ENCODE measurements around the gene UBAC1.

UBAC1 gene

DNA sequence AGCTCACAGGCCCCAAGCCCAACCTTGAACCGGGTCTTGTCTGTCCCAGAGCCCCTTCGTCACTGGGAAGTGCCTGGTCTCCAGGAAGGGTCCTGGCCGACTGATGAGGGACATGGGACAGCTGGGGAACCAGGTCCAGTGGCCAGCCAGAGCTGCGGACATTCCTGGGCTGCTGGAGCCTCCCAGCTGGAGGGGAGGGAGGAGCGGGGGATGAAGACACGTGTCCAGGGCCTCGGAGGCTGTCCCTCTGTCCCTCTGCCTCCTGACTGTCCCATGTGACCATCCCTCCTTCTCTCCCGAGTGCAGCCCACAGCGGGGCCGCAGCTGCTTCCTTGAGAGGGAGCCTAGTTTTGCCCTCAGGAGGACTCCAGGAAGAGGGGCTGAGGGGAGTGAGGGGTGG lies 41.7 kb upstream of the UBAC1 start:
- FAIRE-seq (no peak), DNase-seq (ENCODE audit: insufficient read length) (no peak)
- no peak for TF ChIP-seq TAF1 (IDR thresholded peaks at IDR 0.05; ENCODE audit: borderline replicate concordance, low read depth, low read length)
- no peak for TF ChIP-seq POLR2A (IDR thresholded peaks at IDR 0.05; ENCODE audit: low read depth, low read length)
- no peak for TF ChIP-seq POLR2AphosphoS5 (IDR thresholded peaks at IDR 0.05; ENCODE audit: low read depth, low read length)

DNA sequence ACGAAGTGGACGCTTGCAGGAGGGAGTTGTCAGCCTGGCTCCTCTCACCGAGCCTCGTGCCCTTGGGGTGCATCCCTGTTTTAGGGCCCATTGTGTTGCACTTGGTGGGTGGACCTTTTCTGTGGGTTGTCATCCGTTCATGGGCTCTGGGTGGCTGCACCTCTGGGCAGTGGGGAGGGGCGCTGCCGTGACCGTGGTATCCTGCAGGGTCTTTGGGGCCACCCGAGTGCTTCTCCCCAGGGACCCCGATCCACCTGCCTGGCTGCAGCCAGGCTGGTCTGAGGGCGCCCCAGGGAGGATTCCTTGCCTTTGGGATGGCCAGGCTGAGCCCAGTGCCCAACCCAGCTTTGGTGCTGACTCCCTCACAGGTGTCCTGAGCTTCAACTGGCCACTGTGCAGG lies 41.0 kb upstream of the UBAC1 start:
- no peak for TF ChIP-seq POLR2A (IDR thresholded peaks at IDR 0.05; ENCODE audit: low read depth, low read length)
- no peak for TF ChIP-seq TAF1 (IDR thresholded peaks at IDR 0.05; ENCODE audit: borderline replicate concordance, low read depth, low read length)
- TF ChIP-seq POLR2AphosphoS5 (IDR thresholded peaks at IDR 0.05; ENCODE audit: low read depth, low read length) = no peak
- no peak for DNase-seq (ENCODE audit: insufficient read length)
- FAIRE-seq = no peak

DNA sequence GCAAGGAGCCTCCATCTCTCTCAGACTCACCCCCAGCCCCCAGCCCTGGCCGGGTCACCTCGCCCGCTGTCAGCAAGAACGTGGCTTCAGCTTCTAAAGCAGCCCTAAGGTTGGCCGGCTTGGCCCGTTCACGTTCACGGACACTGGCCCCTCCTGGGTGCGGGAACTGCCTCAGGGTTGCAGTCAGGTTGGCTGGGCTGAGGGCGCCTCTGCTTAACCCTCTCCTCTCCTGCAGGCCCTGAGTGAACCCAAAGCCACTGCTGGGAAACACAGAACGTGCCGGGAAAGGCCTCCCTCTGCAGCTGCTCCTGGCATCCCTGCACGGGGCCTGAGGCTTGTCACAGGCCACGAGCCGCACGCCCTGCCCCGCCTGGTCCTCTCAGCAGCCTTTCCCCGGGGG lies 40.1 kb upstream of the UBAC1 start:
- DNase-seq (ENCODE audit: insufficient read length) (no peak), FAIRE-seq (no peak)
- TF ChIP-seq POLR2A (IDR thresholded peaks at IDR 0.05; ENCODE audit: low read depth, low read length) (no peak), TAF1 (IDR thresholded peaks at IDR 0.05; ENCODE audit: borderline replicate concordance, low read depth, low read length) (no peak), POLR2AphosphoS5 (IDR thresholded peaks at IDR 0.05; ENCODE audit: low read depth, low read length) (no peak)

DNA sequence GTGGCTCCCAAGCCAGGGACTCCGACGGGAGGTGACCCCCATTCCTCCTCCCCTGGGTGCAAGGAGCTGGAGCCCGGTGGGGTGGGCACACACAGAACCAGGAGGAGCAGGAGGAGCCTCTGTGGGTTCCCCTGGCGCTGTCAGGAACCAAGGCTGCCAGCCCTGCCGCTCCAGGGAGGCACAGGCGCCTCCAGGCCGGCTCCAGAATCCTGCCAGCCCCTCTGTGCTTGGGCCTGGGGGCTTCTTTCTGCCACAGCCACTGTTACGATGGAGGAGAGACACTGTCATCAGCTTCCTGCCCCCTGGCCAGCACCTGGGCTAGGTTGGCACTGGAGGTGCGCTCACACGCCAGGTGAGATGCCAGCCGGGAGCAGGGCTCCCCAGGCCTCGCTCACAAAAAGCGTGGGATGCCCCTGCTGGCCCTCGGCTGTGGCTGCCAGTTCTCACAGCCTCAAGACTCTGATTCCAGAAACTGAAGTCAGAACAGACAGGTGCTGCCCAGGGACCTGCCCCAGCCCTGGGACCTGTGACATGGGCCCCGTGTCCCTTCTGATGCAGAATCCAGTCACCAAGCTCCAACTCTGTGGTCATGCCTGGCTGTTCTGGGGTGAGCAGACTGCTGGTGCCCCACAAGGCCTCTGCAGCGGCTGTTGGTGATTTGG lies 37.4 kb upstream of the UBAC1 start:
- no peak for FAIRE-seq

DNA sequence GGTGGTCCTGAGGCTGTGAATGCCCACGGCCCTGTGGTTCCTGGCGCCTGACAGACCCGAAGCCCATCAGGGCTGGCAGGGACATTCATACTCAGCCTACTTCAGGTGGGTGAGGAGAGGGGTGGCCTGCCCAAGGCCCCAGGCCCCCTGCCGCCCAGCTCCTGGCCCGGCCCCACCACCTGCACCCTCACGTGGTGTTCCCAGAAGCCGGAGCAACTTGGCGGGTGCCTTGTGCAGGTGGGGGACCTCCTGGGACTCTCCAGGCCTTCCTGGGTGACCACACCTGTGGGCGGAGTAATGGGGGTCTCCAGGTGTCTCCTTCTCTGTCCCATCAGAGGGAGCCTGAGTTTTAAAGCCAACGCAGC lies 36.8 kb upstream of the UBAC1 start:
- TF ChIP-seq TAF1 (IDR thresholded peaks at IDR 0.05; ENCODE audit: borderline replicate concordance, low read depth, low read length) (no peak), POLR2A (IDR thresholded peaks at IDR 0.05; ENCODE audit: low read depth, low read length) (no peak), POLR2AphosphoS5 (IDR thresholded peaks at IDR 0.05; ENCODE audit: low read depth, low read length) (no peak)
- DNase-seq (ENCODE audit: insufficient read length) = no peak
- no peak for FAIRE-seq

More for the DNA sequence above, 37.4 kb upstream of the UBAC1 start:
- TF ChIP-seq POLR2A (IDR thresholded peaks at IDR 0.05; ENCODE audit: low read depth, low read length) = no peak
- no peak for TF ChIP-seq POLR2AphosphoS5 (IDR thresholded peaks at IDR 0.05; ENCODE audit: low read depth, low read length)
- no peak for TF ChIP-seq TAF1 (IDR thresholded peaks at IDR 0.05; ENCODE audit: borderline replicate concordance, low read depth, low read length)
- DNase-seq (ENCODE audit: insufficient read length) = no peak

DNA sequence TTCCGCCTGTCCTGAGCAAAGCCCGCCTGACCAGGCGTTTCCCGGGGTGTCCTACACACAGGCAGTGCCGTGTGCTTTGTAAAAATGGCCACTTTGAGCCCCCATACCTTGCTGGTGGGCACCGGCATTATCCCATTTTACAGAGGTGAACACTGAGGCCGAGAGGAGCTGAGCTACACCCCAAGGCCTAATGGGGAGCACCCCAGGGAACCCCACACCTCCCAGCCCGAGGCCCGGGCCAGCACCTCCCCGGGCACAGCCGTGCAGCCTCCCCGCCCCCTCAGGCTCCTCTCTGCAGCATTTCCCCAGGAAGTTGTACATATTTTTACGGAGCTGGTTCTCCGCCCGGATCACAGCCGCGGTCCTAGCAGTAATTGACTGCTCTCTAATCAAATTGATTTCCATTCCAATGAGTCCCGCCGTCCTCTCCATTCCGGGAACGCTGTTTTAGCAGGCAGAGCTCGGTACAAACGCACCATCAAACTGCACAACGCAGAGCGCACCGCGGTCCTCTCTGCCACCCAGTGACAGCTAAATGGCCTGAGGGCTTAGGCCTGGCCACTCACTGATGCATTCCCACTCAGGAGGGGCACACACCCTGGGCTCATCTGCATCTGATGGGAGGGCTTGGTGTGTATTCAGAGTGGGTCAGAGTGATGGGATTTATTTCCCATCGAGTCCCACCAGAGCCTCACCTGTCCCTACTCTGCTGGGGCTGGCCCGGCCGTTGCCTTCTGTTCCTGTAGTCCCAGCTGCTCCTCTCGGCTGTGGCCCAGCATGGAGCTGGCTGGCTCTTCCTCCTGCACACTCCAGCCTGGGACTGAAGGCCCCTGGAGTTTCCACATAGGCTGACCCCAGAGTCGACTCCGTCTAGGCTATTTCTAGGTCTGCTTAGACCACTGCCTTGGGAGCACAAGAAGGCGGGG lies 36.2 kb upstream of the UBAC1 start:
- no peak for DNase-seq (ENCODE audit: insufficient read length)
- no peak for FAIRE-seq
- no peak for TF ChIP-seq POLR2AphosphoS5 (IDR thresholded peaks at IDR 0.05; ENCODE audit: low read depth, low read length)
- no peak for TF ChIP-seq POLR2A (IDR thresholded peaks at IDR 0.05; ENCODE audit: low read depth, low read length)
- TF ChIP-seq TAF1 (IDR thresholded peaks at IDR 0.05; ENCODE audit: borderline replicate concordance, low read depth, low read length) = no peak

DNA sequence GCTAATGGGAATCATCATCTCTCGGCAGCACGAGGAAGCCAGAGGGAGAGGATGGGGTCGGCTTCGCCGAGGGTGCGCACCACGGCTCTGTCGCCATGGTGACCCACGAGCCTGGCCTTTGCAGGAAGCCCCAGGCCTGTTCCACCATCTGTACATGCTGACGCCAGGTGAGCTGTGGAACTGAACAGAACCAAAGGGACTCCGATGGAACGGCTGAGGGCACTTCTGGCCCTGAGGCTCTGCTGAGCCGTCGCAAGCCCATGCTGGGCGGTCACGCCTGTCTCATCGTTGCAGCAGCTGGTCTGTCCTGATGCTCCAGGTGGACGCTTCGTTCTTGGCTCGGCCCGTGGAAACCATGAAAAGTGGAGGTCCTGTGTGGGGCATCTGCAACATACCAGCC lies 34.6 kb upstream of the UBAC1 start:
- FAIRE-seq (no peak), DNase-seq (ENCODE audit: insufficient read length) (no peak)
- TF ChIP-seq POLR2AphosphoS5 (IDR thresholded peaks at IDR 0.05; ENCODE audit: low read depth, low read length) (no peak), POLR2A (IDR thresholded peaks at IDR 0.05; ENCODE audit: low read depth, low read length) (no peak)

DNA sequence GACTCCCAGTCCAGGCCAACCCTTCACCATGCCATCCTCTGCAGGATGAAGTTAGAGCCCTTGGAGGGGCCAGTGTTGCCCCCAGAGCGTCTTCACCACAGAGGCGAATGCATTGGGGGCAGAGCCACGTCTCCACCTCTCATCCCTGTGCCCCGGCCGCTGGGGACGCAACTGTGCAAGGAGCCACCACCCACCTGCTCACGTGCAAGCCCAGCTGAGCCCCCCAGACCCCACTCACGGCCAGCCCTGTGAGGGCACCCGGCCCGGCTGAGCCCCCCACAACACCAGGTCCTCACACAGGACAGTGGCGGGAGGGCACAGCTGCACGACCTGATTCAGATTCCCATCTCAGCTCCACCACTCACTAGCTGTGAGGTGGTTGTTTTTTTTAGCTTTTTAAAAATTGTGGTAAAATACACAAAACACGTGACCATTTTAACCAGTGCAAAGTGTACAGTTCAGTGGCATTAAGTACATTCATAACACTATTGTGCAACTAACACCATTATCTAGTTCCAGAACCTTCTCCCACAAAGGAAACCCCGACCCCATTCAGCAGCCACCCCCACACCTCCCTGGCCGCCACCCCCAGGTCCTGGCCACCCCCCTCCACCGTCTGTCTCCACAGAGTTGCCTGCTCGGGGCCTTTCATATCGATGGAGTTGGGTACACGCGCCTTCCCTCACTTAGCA lies 33.5 kb upstream of the UBAC1 start:
- no peak for TF ChIP-seq TAF1 (IDR thresholded peaks at IDR 0.05; ENCODE audit: borderline replicate concordance, low read depth, low read length)
- no peak for FAIRE-seq

DNA sequence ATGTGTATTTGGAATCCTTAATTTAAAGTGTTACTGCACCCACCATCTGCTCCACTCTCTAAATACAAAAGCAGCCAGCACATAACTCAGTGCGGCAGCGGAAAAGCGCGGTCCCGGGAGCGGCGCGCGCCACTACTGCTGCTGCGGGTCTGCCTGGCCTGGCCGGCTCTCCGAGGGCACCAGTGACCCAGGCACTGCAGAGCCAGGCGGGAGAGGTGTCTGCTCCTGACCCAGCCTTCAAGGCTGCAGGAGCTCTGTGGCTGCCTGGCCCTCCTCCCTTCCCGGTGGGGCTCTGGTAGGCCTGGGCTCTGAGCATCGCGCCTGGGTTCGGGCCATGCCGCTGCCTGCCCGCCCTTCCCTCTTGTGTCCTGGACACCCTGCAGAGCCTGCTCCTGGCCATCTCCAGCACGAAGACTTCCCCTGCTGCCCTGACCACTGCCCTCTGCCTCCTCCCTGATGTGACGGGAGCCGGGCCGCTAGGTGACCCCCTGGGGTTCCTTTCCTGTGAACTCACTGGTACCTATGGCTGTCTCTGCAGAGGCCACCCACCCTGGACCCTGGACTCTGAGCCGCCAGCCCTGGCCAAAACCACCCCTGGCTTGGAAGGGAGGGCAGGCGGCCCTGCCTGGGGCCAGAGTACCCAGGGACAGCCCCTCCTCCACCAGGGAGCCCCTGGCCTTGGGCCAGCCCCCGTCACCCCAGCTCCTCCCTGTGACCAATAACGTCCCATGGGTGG lies 32.8 kb upstream of the UBAC1 start:
- no peak for DNase-seq (ENCODE audit: insufficient read length)
- TF ChIP-seq TAF1 (IDR thresholded peaks at IDR 0.05; ENCODE audit: borderline replicate concordance, low read depth, low read length) (no peak), POLR2AphosphoS5 (IDR thresholded peaks at IDR 0.05; ENCODE audit: low read depth, low read length) (no peak), POLR2A (IDR thresholded peaks at IDR 0.05; ENCODE audit: low read depth, low read length) (no peak)
- FAIRE-seq = no peak

More for the DNA sequence above, 33.5 kb upstream of the UBAC1 start:
- no peak for DNase-seq (ENCODE audit: insufficient read length)

DNA sequence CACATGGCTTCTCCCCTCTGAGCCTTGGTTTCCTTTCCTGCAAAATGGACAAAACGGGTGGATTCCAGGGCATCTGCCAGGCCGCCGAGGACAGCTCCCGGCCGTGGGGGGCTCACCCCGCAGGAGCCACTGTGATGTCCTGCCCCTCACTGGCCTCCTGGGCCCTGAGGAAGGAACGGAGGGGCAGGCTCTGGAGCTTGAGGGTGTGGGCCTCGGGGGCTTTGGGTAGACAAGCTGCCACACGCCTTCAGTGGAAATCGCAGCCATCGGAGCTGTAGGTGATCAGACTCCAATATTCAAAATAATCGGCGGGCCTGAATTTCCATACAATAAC lies 32.2 kb upstream of the UBAC1 start:
- DNase-seq (ENCODE audit: insufficient read length) = no peak
- TF ChIP-seq TAF1 (IDR thresholded peaks at IDR 0.05; ENCODE audit: borderline replicate concordance, low read depth, low read length) = no peak
- no peak for TF ChIP-seq POLR2A (IDR thresholded peaks at IDR 0.05; ENCODE audit: low read depth, low read length)
- no peak for TF ChIP-seq POLR2AphosphoS5 (IDR thresholded peaks at IDR 0.05; ENCODE audit: low read depth, low read length)
- no peak for FAIRE-seq

Data from GM12892 (cell line).